ENCODE measurements around the gene CHN2.

Gene CHN2

GRCh38 chr7:29162577-29162976 lies 32.0 kb upstream of the CHN2 start:
- Histone ChIP-seq H3K36me3 (ENCODE audit: low read length) (no peaks in the 10 kb centered on the region), H3K9ac (ENCODE audit: low read length) (no peak overlapping the region), H3K27ac (ENCODE audit: low read depth, low read length) (no peak overlapping the region), H3K4me2 (ENCODE audit: low read depth, low read length, poor library complexity, severe bottlenecking) (no peak overlapping the region), H3K9me3 (ENCODE audit: insufficient read depth, low read length) (0 out of 2 replicates have a peak, but pooled peaks cover 11% of the 10 kb centered on the region), H3K79me2 (ENCODE audit: insufficient read depth, low read length) (no peaks in the 10 kb centered on the region), H3K27me3 (ENCODE audit: low read length) (no peaks in the 10 kb centered on the region), H3K4me3 (ENCODE audit: insufficient read depth, low read length, poor library complexity, severe bottlenecking) (no peak overlapping the region), H3F3A (ENCODE audit: insufficient read depth) (no peaks in the 10 kb centered on the region), H2AFZ (ENCODE audit: low read depth, low read length, severe bottlenecking) (no peak overlapping the region), H4K20me1 (ENCODE audit: low read depth, low read length) (no peaks in the 10 kb centered on the region), H3K9me2 (replicated peaks; ENCODE audit: insufficient read depth, low read length) (no peaks in the 10 kb centered on the region)
- TF ChIP-seq CTCF (IDR thresholded peaks at IDR 0.05; ENCODE audit: insufficient read depth, low read length, poor library complexity, severe bottlenecking) = no peak
- TF ChIP-seq EZH2phosphoT487 (conservative IDR thresholded peaks at IDR 0.05; ENCODE audit: low read length) = no peak

GRCh38 chr7:29163854-29164253 lies 30.7 kb upstream of the CHN2 start:
- Histone ChIP-seq H3K27ac (ENCODE audit: low read depth, low read length) (no peak overlapping the region), H3K4me3 (ENCODE audit: insufficient read depth, low read length, poor library complexity, severe bottlenecking) (no peak overlapping the region), H2AFZ (ENCODE audit: low read depth, low read length, severe bottlenecking) (no peak overlapping the region), H3K27me3 (ENCODE audit: low read length) (no peaks in the 10 kb centered on the region), H3K36me3 (ENCODE audit: low read length) (no peaks in the 10 kb centered on the region), H3K9me2 (replicated peaks; ENCODE audit: insufficient read depth, low read length) (no peaks in the 10 kb centered on the region), H3F3A (ENCODE audit: insufficient read depth) (no peaks in the 10 kb centered on the region), H3K4me2 (ENCODE audit: low read depth, low read length, poor library complexity, severe bottlenecking) (no peak overlapping the region), H3K9ac (ENCODE audit: low read length) (no peak overlapping the region), H3K79me2 (ENCODE audit: insufficient read depth, low read length) (no peaks in the 10 kb centered on the region), H4K20me1 (ENCODE audit: low read depth, low read length) (no peaks in the 10 kb centered on the region), H3K9me3 (ENCODE audit: insufficient read depth, low read length) (0 out of 2 replicates have a peak, but pooled peaks cover 11% of the 10 kb centered on the region)
- TF ChIP-seq EZH2phosphoT487 (conservative IDR thresholded peaks at IDR 0.05; ENCODE audit: low read length) = no peak
- no peak for TF ChIP-seq CTCF (IDR thresholded peaks at IDR 0.05; ENCODE audit: insufficient read depth, low read length, poor library complexity, severe bottlenecking)

- Histone ChIP-seq H3K79me2 (ENCODE audit: insufficient read depth, low read length) (no peaks in the 10 kb centered on the region), H3K9me2 (replicated peaks; ENCODE audit: insufficient read depth, low read length) (no peaks in the 10 kb centered on the region), H3K9ac (ENCODE audit: low read length) (no peak overlapping the region), H3K27me3 (ENCODE audit: low read length) (no peaks in the 10 kb centered on the region), H3F3A (ENCODE audit: insufficient read depth) (no peaks in the 10 kb centered on the region), H3K36me3 (ENCODE audit: low read length) (no peaks in the 10 kb centered on the region), H2AFZ (ENCODE audit: low read depth, low read length, severe bottlenecking) (no peak overlapping the region), H3K9me3 (ENCODE audit: insufficient read depth, low read length) (0 out of 2 replicates have a peak, but pooled peaks cover 11% of the 10 kb centered on the region), H3K4me3 (ENCODE audit: insufficient read depth, low read length, poor library complexity, severe bottlenecking) (no peak overlapping the region), H4K20me1 (ENCODE audit: low read depth, low read length) (no peaks in the 10 kb centered on the region), H3K27ac (ENCODE audit: low read depth, low read length) (no peak overlapping the region), H3K4me2 (ENCODE audit: low read depth, low read length, poor library complexity, severe bottlenecking) (no peak overlapping the region)
- TF ChIP-seq EZH2phosphoT487 (conservative IDR thresholded peaks at IDR 0.05; ENCODE audit: low read length) (no peak), CTCF (IDR thresholded peaks at IDR 0.05; ENCODE audit: insufficient read depth, low read length, poor library complexity, severe bottlenecking) (no peak)
These were observed 26.9 kb upstream of the CHN2 start for GRCh38 chr7:29167721-29168120.
